IPS DF 19.7 (cell line): ENCODE data around the gene ZNF296.
"Not testable (repeated sequence)": the region's sequence is repeated elsewhere in the genome, so short reads cannot be mapped to it uniquely, and the experiment has no call there.

Source experiments
- DNase-seq: peaks from one replicate; pipeline ENCODE4 v3.0.0-alpha.2; 2013; ENCODE audit warnings: low read depth, low spot score

The ZNF296 gene

DNA sequence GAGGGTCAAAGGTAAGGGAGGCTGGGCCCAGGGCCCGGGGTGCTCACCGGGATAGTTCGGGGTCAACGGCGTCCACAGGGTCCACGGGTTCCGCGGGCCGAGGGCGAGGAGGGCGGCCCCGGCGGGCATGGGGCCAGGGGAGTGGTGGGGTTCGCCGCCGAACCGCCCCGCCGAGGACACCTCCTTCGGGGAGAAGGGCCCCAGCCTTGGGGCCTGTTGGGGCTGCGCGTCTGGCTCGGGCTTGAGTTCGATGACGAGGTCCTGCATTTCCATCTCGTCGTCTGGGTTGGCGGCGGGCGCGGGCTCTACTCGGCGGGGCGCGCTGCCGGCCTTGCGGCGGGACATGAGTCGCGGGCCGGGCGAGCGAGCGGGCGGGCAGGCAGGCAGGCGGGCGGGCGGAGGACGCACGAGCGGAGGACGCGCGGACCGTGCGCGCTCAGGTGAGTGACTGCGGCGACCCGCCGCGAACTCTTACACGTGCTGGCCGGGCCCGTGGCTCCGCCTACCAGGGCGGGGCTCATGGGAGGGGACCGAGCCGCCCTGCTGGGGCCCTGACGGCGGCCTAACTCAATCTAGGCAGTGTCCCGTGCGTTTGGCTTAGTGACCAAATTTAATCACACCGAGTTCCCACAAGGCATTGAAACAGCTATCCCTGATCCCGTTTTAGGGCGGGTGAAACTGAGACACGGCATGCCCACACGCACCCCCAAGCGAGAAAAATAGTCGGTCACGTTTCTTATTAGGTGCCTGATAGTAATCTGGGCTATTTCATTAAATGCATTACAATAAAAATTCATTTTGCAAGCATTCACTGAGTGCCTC is at the start of gene ZNF296:
TSS of gene ZNF296 (minus strand) at position 450 of the 822 bp plus-strand sequence. CDS start at position 345, 105 bp downstream.
- DNase-seq, result no peak

DNA sequence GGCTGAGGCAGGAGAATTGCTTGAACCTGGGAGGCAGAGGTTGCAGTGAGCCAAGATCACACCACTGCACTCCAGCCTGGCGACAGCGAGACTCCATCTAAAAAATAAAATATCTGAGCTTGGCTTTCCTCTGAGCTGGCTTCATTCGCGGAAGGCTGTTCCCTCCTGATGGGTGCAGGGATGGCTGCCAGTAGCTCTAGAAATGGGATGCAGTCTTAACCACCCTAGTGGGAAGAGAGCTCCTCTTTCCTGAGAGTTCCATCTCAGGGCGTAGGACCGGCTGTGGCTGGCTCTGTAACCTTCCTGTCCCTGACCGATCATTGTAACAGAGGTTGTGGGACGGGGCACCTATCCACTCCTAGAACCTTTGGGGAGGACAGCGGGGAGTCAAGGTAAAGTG is 49.1 kb upstream of the ZNF296 start:
- DNase-seq, result no peak

DNA sequence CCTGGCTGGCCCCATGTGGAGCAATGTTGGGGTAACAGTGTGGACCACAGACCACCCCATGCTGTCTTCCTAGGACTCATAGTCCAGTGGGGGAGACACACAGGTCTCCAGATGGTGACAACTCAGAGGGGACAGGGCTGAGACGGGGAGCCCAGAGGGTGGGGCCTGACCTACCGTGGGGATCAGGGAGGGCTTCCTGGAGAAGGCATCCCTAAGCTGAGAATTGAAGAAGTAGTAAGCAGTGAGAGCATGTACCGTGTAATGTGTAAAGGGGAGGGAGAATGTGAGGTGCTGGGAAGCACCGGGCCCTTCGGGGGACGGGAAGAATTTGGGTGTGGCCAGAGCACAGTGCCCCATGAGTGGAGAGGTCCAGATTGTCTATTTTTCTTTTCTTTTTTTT is 47.7 kb upstream of the ZNF296 start:
- DNase-seq, result no peak

DNA sequence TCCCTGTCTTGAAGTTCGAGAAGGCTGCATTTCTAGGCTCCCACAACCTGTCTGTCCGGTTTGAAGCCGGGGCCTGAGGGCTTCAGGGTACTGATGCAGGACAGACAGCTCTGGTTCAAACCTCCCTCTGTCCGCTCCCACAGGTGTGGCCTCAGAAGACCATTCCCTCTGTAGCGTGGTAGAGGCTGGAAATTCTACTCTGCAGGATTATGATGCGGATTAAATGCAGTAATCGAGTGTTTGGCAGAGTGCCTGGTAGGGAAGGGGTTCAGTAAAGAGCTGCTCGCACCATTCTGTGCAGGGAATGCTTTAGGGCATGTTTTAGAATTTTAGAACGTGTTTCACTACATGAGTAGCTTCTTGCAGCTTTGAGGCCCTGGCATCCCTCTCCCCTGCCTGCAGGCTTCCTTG is 47.2 kb upstream of the ZNF296 start:
- no peak for DNase-seq

DNA sequence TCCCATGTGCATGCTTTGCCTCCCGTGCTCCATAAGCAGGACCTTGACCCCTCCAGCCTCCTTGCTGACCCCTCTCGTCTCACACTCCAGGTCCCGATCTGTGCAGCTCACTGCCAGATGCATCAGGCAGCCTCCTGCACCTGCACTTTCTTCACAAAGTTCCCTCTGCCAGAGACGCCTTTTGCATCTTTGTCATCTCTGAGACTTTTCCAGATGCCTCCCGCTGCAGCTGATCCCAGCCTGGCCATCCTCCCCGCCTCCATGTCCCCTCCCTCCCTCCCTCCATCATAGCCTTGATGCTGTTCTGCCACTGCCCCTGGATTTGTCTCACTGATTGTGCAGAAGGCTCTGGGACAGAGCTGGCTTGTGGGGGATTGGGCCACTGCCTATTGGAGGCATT is 46.6 kb upstream of the ZNF296 start:
- DNase-seq, result no peak

DNA sequence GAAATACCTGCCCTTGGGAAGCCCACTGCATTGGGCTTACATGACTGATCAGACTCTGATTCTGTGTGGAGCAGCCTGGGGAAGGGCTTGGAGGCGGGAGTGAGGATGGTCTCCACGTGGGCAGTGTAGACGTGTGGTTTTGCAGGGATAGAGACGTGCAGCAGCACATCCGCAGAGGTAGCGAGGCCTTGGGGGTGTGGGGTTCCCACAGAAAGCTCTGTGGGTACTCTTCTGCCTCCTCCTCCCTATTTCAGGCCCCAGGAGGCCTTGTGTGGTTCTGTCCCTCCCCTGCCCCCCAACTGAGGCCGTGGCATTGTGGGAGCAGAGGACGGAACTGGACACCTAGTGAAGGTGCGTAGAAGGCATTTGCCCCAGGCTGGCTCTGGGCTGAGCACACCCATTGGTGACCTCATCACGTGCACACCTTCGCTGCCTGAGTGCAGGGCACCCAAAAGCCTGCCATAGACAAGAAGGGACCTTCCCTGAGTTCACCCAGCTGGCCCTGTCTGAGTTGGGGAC is 45.6 kb upstream of the ZNF296 start:
- DNase-seq, result no peak

DNA sequence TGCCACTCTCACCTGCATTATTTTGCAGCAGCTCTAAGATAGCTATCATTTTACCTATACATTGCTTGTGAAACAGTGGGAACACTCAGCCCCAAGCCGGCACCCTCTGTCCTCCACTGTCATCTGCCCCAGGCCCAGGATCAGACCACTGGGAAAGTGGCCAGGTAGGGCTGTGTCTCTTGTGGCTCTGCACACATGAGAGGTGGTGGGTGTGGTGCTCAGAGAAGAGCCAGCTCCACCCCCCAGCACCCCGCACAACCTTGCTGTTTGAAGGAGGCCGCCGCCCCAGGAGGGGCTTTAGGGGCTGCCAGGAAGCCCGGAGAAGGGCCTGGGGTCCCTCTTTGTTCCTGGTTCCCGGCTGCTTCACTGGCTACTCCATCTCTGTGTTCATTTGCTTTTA is 43.3 kb upstream of the ZNF296 start:
- no peak for DNase-seq

DNA sequence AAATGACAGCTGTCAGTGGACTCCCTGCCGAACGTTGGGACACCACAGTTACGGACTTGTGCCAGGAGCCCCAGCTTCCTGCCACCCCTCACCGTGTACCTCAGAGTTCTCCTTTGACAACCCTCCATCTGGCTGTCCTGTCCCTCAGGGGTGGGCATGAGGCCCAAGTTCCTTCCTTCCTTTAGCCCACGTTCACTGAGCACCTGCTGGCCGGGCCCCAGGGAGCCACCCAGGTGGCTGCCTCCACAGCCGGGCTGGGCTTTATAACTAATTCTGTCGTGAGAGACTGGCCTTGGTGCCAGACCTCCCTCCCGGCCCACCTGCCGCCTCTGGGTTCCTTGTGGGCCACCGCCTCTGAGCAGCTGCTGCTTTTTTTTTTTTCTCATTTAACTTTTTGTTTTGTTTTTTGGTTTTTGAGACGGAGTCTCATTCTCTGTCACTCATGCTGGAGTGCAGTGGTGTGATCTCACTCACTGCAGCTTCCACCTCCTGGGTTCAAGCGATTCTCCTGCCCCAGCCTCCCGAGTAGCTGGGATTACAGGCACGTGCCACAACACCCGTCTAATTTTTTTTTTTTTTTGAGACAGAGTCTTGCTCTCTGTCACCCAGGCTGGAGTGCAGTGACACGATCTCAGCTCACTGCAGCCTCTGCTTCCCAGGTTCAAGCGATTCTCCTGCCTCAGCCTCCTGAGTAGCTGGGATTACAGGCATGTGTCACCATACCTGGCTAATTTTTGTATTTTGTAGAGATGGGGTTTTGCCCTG is 42.5 kb upstream of the ZNF296 start:
- not testable (repeated sequence) for DNase-seq

DNA sequence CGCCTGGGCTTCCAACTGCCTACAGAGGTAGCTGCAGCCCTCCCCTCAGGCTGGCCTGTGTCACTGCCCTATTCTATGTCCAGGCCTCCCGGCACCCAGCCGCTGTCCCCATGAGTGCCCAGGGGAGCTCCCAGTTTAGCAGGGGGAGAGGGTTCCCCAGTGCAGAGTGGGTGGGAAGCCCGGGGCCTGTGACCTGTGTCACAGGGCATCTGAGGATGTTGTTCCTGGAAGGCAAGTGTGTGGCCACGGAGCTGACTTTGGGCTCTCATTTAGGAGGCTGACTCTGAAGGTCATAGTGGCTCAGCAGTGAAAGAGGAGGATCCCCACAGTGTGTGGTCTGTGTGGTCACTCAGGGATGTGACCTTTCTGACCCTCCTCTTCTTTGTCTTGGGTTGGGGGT is 41.8 kb upstream of the ZNF296 start:
- no peak for DNase-seq

DNA sequence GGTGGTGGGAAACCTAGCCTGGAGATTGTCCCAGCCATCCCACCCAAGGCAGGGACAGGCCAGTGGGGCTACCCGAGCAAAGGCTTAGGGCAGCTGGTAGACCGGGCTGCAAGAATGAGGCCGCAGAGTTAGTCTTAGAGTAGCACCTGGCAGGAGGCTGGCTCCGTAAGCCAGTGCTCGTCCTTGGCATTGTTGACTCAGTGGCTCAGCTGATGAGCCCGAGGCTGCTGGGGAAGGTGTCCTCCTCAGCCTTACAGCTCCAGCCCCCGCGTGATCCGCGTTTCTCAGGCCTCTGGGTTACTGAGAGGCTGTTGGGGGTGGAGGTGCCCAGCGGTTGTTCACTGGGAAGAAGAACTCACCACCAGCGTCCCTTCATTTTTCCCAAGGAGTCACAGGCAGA is 41.4 kb upstream of the ZNF296 start:
- no peak for DNase-seq

DNA sequence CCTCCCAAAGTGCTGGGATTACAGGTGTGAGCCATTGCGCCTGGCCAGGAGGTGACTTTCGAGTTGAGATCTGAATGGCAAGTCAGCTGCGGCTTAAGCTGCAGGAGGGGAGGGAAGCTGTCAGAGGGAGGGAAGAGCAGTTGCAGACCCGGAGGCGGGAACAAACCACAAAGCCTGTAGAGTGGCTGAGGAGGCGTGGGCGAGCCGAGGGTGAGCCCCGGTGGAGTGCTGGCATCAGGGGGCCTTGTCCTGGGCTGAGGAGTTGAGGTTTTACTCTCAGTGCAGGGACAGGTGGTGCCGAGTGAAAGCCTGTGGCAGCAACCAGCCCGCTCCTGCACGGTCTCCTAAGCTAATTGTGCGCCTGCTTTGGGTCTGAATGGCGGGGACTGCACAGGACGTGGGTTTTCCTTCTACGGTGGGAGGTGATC is 40.9 kb upstream of the ZNF296 start:
- DNase-seq, result no peak

DNA sequence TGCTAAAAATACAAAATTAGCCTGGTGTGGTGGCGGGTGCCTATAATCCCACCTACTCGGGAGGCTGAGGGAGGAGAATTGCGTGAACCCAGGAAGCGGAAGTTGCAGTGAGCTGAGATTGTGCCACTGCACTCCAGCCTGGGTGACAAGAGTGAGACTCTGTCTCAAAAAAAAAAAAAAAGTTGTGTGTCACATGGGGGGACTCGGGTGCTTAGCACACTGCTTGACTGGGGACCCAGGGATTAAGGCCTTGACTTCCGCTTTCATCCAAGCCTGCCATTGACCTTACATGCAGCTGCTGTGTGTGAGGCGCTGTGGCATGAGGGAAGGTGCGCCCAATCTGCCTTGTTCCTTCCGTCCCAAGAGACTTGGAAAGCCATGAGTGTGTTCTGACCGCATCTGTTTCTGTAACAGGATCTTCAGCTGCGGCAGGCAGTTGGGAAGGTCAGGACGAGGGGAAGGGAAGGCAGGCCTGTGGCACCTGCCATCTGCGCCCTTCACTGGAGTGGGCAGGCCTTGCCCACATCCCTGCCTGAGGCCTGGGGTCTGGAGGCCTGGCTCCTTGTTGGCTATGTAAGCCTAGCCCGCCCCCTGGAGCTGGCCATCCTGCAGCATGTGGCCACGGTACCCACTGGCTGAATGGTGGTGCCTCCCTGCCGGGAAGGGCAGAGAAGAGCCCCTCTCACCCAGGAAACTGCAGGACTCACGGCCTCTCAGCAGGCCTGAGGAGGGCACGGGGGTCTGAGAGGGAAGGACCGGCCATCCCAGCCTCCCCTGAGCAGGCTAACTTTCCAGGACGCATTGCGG is 39.7 kb upstream of the ZNF296 start:
- no peak for DNase-seq

DNA sequence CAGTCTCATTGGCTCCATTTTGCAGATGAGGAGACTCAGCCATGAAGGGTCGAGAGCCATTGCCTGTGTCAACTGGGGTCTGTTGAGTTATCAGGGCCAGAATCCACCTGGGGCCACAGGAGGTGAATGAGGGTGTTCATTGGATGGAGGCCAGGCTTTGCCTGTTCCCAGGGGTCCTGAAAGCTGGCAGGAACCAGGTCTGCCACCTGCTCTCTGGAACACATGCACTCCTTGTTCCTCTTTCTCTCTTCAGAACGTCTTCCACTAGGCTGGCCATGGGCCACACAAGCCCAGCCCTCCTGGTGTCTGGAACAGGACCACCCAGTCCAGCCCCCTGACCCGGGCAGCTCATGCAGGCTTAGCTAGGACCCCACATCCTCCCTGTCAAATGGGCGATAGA is 37.8 kb upstream of the ZNF296 start:
- DNase-seq, result no peak

DNA sequence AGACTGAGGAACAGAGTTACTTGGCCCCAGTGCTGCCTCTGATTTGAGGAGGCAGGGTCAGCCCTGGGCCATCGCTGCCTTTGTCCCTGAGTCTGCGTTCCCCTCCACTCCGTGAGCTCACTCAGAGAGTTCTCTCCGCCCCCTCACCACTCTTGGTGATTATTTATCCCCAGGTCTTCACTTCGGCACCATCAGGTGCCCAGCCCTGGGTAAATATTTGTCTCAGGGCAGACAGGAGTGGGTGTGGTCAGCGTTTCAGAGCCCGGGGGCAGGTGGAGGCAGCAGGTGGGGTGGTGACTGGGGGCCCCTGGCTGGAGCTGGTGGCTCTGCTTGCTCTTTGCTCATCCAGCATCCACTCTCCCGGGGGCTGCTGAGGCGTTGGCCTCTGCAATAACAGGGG is 37.4 kb upstream of the ZNF296 start:
- no peak for DNase-seq

DNA sequence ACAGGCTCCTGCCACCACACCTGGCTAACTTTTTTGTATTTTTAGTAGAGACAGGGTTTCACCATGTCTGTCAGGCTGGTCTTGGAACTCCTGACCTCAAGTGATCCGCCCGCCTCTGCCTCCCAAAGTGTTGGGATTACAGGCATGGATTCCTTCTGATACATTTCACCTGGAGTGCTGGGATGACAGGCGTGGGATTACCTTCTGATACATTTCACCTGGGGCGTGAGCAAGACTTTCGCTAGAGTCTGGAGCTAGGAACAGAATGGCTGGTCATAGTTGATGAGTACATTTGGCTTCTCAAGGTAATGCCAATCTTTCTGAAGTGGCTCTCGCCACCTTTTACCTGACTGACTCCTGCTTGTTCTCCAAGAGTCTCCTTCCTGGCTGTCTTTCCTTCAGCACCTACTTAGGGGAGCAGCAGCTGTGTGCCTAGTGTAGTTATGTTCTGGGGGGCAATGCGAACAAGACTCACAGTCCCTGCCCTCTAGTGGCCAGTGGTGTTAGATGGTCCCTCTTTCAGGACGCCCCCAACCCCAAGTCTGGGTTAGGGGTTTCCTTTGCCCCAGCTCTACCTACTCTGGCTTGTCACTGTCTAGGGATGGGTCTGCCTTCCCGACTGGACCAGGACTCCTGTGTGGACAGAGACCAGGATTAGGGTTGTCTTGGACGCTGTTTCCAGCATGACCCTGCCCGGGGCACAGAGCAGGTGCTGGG is 36.0 kb upstream of the ZNF296 start:
- no peak for DNase-seq

DNA sequence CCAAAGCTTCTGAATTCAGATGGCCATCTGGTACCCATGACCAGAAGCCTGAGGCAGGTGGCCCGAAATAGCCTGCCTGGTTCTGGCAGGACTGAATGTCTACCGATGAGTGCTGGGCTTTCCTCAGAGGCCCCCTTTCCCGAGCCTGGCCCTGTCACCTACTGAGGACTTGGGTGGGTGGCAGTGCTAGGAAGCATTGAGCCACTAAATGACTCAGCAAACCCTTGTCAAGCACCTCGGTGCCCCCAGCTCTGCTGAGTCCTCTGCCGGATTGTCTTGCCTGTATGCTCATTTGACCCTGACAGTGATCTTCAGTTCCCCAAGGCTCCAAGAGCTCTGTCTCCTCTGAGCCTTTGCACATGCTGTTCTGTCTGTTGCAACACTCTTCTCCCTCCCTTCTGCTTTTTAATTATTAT is 34.6 kb upstream of the ZNF296 start:
- DNase-seq, result no peak

DNA sequence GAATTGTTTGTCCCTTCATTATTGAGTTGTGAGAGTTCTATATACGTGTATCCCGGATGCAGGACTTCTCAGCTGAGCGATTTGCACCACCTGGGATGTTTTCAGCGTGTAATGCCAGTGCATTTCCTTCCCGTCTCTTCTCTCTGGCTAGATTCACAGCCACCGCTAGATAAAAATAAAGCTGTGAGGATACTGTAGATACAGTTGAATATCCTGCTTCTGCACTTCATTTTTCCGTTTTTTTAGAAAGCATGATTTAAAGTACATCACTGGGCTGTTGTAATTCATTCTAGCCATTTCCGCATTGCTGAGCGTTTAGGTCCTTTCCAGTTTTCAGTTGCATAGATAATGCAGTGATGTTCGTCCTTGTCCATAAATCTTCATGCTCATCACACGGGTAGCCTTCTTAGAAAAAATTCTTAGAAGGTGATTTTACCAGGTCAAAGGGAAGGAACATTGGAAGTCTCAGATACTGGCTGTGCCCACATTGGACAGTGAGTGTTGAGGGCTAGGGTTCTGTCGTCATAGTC is 31.4 kb upstream of the ZNF296 start:
- DNase-seq, result no peak

DNA sequence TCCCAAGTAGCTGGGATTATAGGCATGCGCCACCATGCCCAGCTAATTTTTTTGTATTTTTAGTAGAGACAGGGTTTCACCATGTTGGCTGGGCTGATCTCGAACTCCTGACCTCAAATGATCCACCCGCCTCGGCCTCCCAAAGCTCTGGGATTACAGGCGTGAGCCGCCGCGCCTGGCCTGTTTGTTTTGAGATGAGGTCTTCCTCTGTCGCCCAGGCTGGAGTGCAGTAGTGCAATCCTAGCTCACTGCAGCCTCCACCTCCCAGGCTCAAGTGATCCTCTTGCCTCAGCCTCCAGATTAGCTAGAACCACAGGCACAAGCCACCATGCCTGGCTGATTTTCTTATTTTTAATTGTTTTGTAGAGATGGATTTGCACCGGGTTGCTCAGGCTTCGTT is 30.1 kb upstream of the ZNF296 start:
- DNase-seq, result not testable (repeated sequence)

DNA sequence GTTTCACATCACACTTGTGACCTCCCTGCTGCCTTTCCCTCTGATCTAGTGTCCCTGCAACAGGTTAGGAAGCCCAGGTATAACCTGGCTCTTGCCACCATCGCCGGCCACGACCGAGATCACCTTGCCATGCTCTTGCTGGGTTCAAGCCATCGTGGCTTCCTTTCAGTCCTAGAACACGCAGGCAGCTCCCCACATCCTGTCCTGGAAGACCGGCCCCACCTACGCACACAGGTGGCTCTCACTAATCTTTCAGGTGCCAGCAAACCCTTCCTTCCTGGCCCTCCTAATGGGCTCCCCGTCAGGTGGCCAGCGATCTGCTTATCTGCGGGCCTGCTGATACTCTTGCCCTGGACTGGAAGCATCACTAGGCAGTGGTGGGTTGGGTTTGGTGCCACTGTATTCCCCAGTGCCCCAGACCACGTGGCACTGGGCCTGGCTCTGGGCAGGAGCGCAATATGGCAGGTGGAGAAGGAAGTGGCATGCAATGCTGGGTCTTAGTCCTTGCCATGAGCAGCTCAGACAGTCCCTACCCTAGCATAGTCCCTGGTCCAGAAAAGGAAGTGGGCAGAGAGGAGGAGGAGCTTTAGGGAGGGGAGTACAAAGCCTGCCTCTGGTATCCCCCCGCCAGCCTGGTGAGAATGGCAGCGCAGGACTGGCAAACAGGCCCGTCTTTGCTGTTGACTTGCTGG is 28.5 kb upstream of the ZNF296 start:
- no peak for DNase-seq
